ENCODE results near the gene LRP1B.

LRP1B gene

DNA sequence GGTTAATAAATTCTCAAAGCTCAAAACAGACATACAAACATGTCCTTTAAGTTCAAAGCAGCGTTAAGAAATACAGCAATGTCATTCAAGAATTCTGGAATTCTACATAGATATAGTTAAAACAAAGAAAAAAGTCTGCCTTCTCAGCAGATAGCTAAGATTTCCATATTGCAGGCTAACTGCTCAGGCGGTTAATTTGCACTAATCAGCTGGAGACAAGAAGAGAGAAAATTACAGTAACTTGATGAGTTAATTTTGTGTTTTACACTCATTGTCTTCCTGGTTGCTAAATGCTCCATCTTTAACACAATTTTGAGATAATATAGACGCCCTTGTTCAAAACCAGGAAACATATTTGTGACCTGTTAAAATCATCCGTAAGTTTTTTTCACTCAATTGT, 1012.0 kb downstream of the LRP1B start:
- no peak for DNase-seq (ENCODE audit: low read depth)

DNA sequence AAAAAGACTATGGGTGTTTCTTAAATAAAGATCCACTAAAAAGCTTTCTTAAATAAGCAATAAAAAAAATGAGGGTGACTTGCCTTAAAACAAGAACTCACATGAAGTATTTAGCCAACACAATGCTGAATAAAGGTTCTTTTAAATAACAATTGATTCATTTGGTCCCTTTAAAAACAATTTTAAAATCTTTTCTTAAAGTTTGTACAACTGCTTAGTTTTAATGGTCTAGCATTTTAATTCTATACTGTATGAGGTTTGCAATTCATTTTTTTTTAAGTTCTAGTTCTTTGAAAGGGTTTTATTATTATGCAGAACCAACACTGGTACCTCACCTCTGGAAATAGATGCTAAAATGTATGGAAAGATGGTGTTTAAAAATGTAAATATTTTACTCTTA, 1017.5 kb downstream of the LRP1B start:
- DNase-seq (ENCODE audit: low read depth): no peak

DNA sequence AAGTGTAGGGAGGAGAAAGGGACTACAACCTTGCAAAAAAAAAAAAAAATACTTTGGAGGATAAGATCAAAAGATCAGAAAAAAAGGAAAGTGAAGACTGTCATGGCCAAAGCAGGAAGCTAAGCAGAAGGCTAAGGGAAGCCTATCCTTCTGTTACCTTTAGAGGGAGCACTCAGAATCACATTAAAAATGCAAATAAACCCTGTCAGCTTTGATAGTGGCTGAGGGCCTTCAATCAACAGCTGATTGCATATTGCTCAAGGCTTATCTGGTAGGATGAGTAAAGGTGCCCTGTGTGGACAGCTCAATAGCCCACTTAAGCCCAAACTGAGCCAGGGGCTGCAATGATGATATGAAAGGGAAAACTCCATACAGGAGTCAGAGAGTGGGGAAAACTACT, 1021.2 kb downstream of the LRP1B start:
- DNase-seq (ENCODE audit: low read depth): no peak

DNA sequence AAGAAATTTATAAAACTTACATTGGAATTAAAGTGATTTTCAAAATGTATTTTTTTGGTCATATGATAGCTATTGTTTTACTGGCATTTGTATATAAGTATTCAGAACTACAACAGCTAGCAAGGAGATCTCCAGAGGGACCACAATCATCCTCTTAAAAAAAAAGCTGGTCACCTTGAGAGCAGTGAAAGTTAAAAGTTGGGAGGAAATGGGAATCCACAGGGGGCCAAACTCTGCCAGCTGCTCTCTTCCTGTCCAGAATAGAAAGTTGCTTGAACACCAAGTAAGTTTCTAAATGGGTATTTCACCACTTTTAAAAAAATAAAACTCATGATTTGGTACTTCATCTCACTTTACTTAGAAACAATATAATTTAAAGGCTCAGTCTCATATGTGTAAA, 1025.1 kb downstream of the LRP1B start:
- no peak for DNase-seq (ENCODE audit: low read depth)

DNA sequence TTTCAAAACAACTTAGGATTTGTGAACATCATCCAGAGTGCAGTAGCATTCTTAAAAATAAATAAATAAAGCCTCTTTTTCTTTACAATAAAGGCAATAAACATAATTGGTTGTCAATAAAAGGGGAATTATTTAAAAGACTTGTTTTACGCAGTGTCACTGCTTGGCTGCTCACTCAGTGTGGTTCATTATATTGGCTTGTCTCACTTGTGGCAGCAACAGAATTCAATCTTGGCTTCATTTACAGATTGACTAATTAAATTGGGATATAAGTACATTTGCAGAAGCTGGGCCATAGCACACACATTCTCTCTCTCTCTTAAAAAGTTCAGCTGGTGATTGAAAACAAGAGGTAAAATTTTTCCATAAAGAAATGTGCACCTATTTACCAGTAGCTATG, 1027.6 kb downstream of the LRP1B start:
- no peak for DNase-seq (ENCODE audit: low read depth)

DNA sequence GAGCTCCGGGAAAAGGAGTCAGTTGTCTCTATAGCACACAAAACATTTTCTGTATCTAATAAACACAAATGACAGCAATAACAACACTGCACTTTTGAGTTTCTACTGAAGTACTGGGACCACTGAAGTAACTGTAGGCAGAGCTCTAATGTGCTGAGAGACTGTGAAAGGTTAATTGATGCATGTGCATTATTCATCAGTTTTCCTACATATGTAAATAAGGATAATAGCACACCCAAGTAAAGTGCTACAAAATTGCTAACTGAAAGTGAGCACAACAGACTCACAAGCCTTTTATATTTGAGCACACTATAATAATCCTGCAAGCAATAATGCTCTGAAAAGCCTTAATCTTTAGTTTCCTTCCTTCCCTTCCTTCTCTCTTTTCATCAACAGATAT, 1051.6 kb downstream of the LRP1B start:
- DNase-seq (ENCODE audit: low read depth): no peak

DNA sequence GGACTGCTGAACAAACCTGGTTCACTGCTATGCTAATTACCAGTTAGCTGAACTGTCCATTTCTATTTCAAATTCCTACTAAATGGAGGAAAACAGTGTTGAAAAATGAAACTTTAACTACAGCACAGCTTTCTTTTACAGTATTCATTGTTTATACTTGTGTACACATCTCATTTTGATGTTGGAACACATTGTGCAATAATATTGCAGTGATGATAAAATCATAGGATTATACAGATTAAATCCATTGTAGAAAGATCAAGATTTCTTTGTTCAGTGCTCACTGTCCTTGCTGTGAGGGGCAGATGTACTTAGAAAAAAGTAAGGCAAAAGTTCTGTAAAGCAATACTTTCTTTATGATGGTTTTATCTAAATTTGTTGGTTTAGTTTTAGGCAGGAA, 1055.1 kb downstream of the LRP1B start:
- no peak for DNase-seq (ENCODE audit: low read depth)

DNA sequence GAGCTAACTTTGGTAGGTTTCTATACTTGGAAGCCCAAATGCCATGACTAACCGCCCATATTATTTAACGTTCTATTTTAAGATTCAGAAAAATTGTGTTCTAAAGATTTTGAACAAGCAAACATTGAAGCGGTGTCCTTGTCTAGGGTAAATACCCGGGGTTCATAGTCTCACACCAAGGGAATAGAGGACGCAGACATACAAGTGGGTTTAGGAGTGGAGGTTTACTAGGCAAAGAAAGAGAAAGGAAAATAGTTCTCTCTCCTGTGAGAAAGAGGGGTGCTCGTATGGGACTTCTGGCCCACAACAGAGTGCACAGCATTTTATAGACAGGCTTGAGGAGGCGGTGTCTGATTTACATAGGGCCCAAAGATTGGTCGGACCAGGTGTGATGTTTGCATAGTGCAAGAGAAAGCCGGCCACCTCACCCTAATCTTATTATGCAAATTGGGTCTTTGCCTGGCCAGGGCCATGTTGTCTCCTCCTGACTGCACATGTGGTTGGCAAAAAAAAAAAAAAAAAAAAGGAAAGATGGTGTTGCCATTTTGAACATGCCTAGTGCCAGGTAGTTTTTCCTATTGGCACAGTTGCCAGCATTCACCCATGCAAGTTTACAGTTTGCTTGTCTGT, 1062.6 kb downstream of the LRP1B start:
- no peak for DNase-seq (ENCODE audit: low read depth)

DNA sequence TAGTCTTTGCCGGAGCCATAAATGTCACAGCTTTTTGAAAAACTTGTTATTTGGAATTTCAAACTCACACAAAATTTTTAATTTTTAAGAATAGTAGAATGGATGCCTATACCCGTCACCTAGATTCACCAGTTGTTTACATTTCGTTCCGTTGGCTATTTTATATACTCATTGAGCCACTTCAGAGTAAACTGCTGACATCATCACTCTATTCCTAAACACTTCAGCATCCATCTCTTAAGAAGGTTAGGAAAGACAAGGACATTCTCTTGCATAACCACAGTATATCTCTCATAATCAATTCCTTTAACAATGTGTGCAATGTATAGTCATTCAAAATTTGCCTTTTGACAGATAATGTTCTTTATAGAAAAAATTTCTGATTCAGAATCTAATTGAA, 1065.8 kb downstream of the LRP1B start:
- DNase-seq (ENCODE audit: low read depth): no peak

DNA sequence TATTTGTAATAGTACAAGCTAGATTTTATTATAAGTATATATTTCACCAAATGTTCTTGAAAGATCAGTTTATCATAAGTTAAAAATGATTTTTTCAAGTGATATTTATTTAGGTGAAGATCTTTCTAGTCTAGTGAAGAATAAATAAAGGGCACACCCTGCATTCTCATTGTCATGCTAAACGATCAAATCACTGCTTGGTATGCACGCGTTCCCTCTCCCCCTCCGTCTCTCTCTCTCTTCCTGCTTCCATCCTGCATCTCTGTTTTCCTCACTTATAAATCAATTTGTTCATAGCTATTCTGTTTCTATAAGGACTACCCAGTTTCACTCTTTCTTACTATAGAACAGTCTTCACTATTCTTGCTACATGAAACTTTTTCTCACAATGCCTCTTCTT, 1067.4 kb downstream of the LRP1B start:
- no peak for DNase-seq (ENCODE audit: low read depth)

DNA sequence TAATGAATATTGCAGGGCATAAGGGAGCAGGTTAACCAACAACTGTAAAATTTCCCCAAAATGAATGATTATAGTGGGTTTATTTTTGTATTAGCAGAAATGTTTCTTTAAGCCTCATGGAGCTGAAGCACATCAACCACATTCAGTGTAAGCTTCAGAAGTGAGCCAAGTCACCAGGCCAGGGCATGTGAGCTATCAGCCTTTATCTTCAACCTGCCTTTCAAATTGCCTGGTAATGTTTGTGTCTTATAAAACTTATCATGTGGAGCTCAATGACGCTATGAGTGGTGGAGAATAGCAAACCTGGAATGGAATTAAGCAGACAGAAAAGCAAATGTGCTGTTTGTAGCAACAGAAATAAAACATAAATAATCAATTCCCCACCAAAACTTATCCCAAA, 1068.4 kb downstream of the LRP1B start:
- DNase-seq (ENCODE audit: low read depth): no peak

DNA sequence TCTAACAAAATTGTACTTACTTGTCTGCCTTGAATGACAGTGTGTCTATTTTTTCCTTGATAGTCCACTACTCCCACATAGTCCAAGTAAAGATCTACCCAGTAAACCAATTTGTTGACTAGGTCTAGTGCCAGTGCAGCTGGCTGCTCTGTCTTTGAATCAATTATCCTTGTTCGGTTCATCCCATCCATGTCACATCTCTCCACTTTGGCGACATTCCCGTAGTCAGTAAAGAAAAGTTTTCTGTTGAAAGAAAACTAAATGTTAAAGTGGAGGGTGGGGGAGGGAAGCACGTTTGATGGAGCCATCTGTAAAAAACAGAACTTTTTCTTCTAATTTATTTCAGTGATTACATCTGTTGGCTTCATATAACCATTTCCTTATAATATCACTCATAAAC, 1068.8 kb downstream of the LRP1B start:
- DNase-seq (ENCODE audit: low read depth): no peak

DNA sequence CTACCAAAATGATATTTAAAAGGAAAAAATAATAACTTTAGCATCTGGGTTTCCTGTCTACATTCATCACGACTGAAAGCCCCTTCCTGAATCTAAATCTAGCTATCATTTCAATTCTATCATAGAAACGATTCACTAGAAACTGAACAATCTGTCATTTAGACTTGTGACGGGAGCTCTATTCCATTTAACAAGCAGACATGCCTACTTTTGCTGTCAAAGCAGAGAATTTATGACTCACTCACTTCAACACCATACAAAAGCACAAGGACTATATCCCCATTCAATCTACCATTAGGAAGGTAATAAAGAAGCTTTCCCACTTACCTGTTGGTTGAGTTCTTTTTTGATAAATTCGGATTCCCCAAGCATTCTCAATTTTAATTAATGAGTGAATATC, 1072.3 kb downstream of the LRP1B start:
- no peak for DNase-seq (ENCODE audit: low read depth)

DNA sequence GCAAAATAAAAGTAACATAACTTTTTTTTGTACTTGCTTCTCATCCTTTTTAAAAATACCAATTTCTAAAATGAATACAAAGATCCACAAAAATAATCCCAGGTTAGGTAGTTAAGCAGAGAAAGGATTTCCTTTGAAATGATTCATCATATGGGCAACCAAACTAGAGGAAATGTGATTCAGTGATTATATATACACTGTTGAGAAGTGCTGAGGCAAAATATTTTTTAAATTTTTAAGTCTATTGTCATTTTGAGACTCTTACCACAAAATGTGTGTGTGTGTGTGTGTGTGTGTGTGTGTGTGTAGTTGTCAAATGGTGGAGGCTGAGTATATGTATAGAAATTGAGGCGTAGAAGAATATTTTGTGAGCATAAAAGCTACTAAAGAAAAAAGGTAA, 1075.3 kb downstream of the LRP1B start:
- DNase-seq (ENCODE audit: low read depth): no peak

DNA sequence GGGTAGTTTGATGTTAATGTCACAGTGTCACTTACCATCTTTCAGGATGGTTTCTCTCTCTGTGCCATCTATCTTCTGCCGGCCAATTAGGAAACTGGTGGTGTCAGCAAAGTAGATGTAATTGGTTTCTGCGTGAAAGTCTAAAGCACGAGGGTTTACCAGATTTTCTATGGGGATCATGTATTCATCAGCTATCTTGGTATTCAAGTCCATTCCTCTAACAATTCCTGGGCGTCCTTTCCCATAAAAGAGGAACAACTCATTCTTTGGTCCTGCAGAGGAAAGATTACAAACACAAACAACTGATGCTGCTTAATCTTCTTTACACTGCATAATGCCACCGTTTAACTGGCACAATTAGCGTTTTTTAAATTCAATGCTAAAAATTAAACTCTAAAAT, 1081.9 kb downstream of the LRP1B start:
- DNase-seq (ENCODE audit: low read depth): no peak

DNA sequence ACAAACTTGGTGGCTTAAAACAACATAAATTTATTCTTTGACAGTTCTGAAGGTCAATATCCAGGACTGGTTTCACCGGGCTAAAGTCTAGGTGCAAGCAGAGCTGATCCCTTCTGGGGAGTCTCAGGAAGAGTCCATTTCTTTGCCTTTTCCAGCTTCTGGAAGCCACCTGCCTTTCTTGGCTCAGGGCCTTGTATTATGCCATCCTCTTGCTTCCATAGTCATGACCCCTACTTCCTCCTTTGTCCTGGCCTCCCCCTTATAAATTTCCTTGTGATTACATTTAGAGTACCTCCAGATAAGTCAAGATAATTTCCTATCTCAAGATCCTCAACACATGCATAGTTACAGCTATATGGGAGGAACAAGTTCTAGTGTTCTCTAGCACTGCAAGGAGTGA, 1089.5 kb downstream of the LRP1B start:
- DNase-seq (ENCODE audit: low read depth): no peak

DNA sequence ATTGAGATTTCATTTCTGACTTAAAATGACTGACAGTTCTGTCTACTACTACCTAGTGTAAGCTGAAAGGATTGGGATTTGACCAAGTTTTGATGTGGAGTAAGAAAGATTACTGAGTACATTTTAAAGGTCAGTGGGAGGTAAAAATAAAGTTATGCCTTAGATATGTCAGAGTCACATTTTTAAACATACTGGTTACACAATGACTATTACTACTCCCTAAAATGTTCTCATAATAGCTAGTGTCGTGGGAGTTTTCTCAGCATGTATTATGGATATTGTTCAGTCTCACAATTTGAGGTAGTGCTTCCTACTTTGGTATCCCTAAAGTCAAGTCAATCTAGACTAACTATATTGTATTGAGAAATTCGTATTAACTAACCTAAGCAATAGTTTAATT, 1092.5 kb downstream of the LRP1B start:
- DNase-seq (ENCODE audit: low read depth): no peak

DNA sequence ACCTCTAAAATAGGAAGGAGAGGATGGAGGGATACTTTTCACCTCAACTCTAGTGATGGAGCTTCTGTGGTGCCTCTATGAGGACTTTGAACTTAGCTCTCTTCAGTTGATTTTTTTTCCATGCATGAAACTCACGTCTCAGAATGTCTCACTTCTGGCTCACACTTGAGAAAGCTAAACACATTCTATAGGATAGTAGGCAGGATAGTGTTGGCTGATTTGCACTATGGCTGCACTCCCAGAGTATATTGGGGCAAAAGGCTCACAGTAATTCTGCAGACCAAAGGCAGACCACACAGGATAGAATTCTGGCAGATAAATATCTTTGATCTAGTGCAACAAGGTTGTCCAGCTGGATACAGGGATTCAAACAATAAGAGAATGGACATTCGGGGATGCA, 1093.5 kb downstream of the LRP1B start:
- no peak for DNase-seq (ENCODE audit: low read depth)

DNA sequence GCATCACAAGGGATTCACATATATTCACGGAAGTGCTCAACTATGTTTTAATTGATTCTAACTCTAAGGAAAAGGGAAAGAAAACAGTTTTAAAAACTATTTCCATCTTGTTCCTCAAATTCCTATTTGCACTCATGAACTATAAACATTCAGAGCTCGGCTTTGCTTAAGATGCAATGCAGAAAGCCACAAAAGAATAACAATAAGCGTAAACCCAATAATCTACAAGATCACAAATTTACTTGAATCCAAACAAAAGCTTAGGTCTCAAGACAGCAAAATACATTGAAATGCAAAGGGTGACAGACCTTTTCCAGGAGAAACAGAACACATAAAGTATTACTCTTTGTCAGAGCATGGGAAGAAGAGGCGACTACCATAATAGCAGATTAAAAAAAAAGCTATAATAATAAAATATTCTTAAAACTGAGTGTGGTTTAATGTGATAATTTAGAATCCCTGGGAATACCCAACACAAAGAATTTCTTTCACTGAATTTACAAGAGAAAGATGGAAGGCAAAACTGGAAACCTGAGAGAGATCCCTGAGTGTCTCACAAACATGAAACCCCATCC, 1094.9 kb downstream of the LRP1B start:
- DNase-seq (ENCODE audit: low read depth): no peak

DNA sequence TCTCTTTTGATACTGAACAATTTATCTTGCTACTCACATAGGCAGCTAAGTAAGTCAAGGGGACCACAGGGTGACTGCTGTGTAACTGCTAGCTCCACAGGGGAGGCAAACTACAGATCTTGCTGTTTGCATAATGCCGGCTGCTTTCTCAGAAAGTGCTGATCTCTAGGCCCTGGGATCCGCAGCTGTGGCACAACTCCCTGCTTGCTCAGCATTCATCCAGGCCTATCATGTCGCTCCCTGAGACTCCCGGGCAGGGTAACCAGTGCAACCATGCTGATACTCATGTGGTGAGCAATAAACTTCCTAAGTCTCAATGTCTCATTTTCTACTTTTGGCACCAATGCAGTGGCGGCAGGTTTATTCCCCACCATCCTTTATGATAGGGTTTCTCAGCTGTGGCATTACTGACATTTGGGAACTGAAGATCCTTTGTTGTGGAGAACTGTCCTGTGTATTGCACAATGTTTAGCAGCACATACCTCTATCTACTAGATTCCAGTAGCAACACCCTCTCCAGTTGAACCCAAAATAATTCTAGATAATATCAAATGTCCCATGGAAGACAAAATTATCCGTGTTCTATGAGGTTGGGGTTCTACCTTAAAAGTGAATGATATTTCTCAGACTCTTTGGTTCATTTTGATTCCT, 1101.3 kb downstream of the LRP1B start:
- DNase-seq (ENCODE audit: low read depth): no peak

DNA sequence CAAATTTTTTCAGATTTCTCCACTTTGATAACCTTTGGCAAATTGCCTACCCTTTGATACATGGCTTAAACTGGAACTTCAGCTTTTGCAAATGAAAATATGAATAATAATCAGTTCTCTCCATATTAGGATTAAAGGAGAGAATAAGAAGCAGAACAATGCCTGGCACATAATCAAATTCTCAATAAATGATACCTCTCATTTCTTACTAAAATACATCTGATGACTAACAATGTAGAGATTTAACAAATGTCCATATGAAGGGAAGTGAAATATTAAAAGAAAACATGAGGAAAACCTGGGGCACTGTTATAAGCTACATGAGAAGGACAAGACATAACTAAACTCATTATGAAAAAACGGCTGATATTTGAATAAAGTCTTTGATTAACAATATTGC, 1103.6 kb downstream of the LRP1B start:
- DNase-seq (ENCODE audit: low read depth): no peak

DNA sequence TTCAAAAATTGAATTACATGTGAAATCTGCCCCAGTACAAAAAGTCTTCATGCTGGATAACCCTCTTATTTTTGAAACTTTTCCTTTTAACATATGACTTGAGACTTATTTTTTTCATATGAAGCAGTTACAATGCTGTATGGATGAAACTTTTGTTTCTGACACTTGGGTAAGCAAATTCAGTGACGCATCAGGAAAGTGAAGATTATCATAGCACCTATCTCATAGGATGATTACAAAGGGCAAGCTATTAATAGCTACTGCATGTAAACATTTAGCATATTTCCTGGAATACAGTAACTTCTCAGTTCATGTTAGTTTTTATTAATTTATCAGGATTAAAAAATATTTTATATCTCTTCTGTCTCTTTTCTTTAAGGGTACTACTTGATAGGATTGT, 1109.2 kb downstream of the LRP1B start:
- no peak for DNase-seq (ENCODE audit: low read depth)

DNA sequence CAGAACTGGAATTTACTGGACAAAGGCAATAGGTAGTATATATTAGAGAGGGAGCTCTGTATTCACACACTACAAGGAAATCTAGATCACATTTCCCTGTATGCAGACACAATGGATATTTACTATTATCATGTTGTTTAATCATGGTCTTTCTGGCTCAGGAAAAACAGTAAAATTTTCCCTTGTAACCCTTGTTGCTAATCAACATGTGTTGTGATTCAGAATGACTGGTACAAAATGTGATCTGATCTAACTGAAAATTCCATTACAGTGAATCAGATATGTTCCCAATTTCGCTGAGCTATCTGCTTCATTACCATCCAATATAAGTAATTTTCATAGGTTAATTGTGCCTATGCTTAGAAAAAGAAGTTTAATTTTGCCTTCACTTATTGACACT, 1109.7 kb downstream of the LRP1B start:
- DNase-seq (ENCODE audit: low read depth): no peak

DNA sequence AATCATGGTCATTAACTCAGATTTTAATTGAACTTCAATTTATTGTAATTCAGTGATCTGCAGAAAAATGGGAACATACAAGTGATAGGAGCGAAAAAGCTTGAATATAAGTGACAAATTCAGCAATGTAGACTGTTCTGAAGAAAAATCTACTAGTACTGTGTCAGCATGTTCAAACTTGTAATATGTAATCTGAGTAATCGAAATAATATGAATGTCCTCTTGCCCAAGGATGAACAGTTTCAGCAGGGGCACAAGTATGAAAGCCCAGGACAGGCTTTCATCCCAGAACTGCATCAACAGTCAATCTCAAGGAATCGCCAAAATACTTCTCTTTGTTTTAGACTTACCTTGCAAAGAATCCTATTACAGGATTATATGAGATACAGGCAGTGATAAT, 1110.5 kb downstream of the LRP1B start:
- no peak for DNase-seq (ENCODE audit: low read depth)
